GM19463 (cell line): Measurements from ENCODE around the gene SBF1.
"Not testable (repeated sequence)": the region's sequence is repeated elsewhere in the genome, so short reads cannot be mapped to it uniquely, and the experiment has no call there.

Source experiments
- ATAC-seq: cut with Tn5 transposase; IDR thresholded peaks from one replicate; pipeline ENCODE4 v1.9.1; 2021; ENCODE audit warnings: mild to moderate bottlenecking, moderate library complexity; ENCODE audit not compliant: unreplicated experiment

The SBF1 gene

GRCh38 chr22:50445880-50446707 lies 28.7 kb downstream of the SBF1 start:
- ATAC-seq = no peak

GRCh38 chr22:50445071-50445879 lies 29.6 kb downstream of the SBF1 start:
- no peak for ATAC-seq

DNA sequence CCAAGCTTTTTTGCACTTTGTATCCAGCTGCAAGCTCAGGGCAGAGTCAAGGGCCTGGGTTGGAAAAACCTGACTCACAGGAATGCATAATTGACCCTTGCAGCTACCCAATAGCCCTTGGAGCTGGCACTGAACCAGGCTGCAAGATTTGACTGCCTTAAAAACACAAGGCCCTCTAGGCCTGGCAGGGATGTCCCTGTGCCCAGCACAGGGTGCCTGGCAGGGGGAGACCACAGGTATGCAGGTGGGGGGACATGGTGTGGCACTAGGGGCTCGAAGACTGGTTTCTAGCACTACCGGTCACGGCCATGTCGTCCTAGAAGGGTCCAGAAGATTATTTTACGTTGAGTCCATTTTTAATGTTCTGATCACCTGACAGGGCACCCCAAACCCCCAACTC lies 30.2 kb downstream of the SBF1 start:
- ATAC-seq = no peak

DNA sequence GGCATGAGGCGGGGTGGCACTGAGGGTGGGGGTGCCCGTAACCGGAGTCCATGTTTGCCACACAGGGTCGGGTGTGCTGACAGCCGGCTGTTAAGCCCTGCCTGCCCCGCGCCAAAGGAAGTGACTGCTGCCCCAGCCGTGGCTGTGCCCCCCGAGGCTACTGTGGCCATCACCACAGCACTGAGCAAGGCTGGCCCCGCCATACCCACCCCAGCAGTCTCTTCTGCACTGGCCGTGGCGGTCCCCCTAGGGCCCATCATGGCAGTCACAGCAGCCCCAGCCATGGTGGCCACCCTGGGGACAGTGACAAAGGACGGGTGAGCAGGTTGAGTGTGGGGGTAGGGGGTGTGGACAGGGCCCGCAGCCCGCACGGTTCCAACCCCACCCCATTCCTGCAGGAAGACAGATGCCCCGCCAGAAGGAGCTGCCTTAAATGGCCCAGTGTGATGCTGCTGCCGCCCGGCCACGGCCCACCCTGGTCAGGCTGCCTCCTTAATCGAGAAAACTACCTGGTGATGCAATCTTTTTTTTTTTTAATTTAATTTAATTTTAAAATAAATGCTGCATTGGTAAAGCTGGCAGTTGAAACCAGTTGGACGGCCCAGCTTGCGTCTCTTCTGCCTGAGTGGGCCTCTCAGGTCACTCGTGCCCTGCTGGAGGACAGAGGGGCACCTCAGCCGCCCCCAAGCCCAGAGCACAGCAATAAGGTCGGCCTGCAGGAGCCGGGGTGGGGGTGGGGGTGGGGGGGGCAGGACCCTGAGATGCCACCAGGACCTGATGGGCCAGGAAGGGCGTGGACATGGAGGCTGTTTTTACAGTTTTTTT lies 30.8 kb downstream of the SBF1 start:
- no peak for ATAC-seq

- no peak for ATAC-seq
Observed at GRCh38 chr22:50443197-50443596, 31.6 kb downstream of the SBF1 start.

- ATAC-seq = no peak
Observed at GRCh38 chr22:50441428-50441993, 33.3 kb downstream of the SBF1 start.

GRCh38 chr22:50440544-50441249 lies 34.1 kb downstream of the SBF1 start:
- ATAC-seq = no peak

GRCh38 chr22:50439871-50440331 lies 34.9 kb downstream of the SBF1 start:
- no peak for ATAC-seq

DNA sequence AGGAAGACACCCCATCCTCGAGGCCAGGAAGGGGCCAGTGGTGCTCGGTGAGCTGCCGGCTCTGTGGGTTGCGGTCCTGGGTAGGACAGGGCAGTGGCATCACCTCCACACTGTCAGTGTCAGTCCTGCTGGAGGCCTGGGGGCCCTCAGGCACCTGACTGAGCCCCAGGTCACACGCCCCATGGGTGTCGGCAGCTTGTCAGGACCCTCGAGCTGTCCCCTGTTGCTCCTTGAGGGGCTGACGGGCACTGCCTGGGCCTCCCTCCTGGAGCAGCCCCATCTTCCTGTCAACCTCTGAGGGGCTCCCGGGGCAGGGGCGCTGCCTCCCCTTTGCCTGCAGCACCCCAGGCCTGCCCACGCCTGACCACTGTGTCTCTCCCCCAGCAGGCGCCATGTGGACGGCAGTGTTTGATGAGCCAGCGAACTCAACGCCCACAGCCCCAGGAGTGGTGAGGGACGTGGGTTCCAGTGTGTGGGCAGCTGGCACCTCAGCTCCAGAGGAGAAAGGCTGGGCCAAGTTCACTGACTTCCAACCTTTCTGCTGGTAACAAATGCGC lies 35.4 kb downstream of the SBF1 start:
- ATAC-seq = no peak

DNA sequence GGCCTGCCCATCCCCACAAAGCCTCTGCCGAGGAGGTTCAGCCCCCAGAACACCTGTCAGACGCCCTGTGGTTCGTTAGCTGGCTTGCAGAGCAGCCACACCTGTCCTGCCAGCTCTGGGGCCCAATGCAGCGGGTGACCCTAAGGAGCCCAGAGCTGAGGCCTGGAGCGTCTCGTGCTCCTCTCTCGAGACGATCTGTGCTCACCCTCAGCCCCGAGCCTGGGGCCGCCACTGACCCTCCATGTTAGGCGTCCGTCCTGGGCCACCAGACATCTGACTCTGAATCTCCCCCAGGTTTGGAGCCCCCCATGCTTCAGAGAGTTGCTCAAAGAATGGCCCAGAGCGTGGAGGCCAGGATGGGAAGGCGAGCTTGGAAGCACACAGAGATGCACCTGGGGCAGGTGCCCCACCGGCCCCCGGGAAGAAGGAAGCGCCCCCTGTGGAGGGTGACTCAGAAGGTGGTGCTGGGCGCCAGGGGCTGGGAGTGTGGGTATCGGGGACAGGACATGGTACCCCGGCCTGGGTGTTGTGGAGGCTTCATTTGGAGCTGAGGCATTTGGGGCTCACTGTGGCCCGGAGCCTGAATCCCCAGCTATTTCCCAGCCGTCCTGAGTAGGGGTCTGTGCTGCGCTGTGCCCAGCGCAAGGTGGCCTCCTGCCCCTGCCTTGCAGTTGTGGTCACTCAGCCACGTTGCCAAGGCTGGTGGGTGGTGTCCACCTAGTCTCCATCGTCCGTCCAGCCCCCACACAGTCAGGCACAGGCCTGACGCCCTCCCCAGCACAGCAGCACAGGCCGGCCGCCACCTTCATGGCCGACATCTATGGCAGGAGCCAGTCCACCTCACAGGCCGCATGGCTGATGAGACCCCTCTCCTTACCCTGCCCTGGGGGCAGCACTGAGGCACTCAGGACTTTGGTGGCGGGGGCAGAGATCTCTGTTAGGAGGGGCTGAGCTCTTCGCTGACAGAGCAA lies 36.2 kb downstream of the SBF1 start:
- no peak for ATAC-seq

DNA sequence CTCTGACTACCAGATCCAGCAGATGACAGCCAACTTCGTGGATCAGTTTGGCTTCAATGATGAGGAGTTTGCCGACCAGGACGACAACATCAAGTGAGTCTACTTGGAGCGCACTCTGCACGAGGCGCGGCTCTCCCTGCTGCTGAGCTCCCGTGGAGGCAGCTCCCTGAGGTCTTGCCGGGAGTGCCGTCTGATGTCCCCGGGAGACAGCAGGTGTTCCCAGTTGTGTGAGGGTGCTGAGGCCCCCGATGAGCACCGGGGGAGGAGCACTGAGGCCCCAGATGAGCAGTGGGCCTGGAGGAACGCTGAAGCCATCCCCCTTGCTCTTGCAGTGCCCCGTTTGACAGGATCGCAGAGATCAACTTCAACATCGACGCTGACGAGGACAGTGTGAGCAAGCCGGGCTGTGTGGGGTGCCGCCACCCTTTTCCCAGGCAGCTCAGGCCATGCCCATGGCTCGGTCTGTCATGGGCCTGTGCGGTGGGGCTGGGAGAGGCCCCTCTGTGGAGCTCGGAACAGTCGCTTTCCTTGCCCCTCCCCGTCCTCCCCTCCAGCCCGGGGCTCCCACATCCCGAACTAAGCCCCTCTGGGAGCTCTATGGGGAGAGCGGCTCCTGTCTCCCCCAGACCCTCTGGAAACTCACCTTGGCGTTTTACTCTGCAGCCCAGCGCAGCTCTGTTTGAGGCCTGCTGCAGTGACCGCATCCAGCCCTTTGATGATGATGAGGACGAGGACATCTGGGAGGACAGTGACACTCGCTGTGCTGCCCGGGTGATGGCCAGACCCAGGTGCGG lies 37.1 kb downstream of the SBF1 start:
- no peak for ATAC-seq

- no peak for ATAC-seq
Observed at GRCh38 chr22:50436841-50437341, 37.9 kb downstream of the SBF1 start.

GRCh38 chr22:50436015-50436830 lies 38.6 kb downstream of the SBF1 start:
- ATAC-seq = no peak

GRCh38 chr22:50435291-50436014 lies 39.4 kb downstream of the SBF1 start:
- ATAC-seq = no peak

- no peak for ATAC-seq
Observed at GRCh38 chr22:50434849-50435248, 40.0 kb downstream of the SBF1 start.

GRCh38 chr22:50432877-50433510 lies 41.8 kb downstream of the SBF1 start:
- ATAC-seq = not testable (repeated sequence)
